Amygdala (tissue), 56 donors: Measurements from ENCODE around the gene TSKS.

Experiments used
- DNase-seq, 56 donors: peaks; one replicate each; lab custom pipeline; 2025; lab: John Stamatoyannopoulos, UW

The TSKS gene, protein sequence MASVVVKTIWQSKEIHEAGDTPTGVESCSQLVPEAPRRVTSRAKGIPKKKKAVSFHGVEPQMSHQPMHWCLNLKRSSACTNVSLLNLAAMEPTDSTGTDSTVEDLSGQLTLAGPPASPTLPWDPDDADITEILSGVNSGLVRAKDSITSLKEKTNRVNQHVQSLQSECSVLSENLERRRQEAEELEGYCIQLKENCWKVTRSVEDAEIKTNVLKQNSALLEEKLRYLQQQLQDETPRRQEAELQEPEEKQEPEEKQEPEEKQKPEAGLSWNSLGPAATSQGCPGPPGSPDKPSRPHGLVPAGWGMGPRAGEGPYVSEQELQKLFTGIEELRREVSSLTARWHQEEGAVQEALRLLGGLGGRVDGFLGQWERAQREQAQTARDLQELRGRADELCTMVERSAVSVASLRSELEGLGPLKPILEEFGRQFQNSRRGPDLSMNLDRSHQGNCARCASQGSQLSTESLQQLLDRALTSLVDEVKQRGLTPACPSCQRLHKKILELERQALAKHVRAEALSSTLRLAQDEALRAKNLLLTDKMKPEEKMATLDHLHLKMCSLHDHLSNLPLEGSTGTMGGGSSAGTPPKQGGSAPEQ

GRCh38 chr19:49763230-49763629, at the start of gene TSKS:
Gene TSKS, minus strand, starts transcription at chr19:49763306. Its CDS starts 59 bp downstream, at chr19:49763247.
- no peak for DNase-seq

DNA sequence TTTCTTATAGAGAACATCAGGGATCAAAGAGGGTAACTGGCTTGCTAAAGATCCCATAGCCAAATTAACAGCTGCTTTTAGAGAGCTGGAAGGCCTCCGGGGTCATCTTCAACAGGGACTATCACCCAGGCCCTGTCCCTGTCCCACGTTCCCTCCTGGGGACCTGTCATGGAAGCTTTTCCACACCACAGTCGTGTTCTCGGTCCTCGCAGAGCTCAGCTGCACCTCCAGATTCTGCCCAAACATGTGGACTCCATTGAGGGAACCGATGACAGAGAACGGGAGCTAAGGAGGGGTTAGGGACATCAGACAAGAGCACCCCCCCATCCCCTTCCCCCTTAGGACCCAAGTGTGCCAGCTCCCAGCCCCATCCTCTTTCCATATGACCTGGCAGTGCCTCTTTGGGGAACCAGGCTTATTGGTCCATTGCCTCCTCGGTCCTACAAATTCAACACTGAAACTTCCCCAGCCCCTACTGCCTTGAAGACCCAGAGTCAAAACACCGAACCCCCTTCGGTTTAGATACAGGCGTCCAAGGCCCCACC, 49.4 kb upstream of the TSKS start:
- DNase-seq, result no peak

DNA sequence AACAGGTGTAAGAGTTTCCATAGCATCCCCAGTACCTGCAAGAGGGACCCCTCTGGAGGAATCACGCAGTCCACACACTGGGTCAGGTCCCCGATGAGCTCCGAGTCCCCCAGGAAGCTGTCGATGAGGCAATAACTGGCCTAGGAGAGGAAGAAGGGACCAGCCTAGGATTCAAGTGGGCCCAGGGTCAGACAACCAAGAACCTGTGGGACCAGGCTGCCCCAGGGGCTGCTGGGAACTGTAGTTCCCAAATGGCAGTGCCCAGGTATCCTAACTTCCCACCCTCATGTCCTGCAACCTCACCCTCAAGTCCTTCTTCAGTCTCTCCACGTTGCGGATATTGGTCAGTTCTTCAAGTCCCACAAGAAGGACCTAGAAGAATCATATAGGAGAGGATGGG, 48.2 kb upstream of the TSKS start:
- no peak for DNase-seq

DNA sequence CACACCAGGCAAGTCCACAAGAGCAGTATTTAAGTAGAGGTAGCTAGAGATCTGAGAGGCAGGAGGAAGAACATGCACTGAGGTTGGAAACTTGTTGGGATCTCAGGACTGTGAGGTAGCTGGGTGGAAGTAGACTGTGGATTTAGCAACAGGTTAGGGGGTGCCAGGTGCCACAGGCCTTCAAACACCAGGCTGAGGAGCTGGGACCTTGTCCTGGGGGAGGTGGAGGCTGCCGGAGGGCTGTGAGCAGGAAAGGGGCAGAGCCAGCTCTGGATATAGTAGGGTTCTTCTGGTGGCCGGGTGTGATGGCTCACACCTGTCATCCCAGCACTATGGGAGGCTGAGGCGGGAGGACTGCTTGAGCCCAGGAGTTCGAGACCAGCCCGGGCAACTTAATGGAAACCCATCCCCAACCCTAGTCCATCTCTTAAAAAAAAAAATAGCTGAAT, 46.9 kb upstream of the TSKS start:
- DNase-seq, result peak in 1 of 56 donors; percentile 30

GRCh38 chr19:49809160-49809940, 46.2 kb upstream of the TSKS start:
- DNase-seq, result peak in 37 of 56 donors; percentile 12 to 68 (median 43)

DNA sequence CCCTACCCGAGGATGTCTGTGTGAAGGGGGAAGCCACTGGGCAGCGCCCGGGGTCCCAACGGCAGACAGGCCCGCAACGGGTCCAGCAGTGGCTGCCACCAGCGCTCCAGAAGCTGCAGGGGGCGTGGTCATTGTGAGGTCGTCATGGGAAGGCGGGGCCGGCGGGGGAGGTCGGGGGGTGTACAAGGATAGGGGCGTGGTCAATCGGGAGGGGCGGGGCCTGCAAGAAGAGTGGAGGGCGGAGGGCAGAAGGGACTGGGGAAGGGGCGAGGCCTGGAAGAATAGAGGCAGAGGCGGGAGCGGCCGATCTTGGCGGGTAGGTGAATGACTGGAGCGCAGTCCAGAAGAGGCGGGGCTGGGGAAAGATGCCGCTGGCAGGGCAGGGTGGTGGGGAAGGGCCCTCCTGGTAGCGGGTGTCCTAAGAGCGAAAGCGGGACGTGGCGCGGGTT, 45.6 kb upstream of the TSKS start:
- peak in 55 of 56 donors; percentile 26 to 95 (median 75) for DNase-seq

DNA sequence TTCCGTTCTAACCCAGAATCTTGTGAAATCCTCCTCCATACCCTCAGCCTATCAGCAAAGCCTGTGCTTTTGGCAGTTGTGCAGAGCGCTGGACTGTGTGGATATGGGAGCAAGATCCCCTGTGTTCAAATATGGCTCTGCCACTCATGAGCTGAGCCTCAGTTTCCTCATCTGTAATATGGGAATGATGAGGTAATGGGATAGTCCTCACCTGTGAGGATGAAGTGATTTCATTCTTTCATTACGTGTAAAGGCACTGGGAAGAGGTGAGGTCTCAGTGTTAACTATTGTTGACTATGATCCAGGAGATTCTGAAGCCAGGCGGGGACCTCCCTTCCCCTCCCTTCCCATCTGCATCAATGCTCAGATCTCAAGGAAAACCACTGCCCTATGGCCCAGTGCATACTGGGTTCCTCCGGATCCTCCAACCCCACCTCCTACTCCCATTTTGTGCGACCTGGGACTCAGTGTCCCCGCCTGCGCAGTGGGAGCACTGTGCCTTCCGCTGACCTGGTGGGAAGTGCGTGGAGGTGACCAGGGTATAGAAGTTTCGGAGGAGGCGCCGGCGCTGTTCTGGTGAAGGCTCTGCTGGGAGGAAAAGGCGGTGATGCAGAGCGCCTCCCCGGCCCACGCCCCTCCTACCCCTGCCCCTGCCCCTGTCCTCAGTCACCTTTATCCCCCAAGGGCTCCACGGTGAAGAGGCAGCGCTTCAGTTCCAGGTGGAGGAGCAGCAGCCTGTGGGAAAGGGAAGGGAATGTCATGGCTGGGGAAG, 45.0 kb upstream of the TSKS start:
- DNase-seq, result no peak

DNA sequence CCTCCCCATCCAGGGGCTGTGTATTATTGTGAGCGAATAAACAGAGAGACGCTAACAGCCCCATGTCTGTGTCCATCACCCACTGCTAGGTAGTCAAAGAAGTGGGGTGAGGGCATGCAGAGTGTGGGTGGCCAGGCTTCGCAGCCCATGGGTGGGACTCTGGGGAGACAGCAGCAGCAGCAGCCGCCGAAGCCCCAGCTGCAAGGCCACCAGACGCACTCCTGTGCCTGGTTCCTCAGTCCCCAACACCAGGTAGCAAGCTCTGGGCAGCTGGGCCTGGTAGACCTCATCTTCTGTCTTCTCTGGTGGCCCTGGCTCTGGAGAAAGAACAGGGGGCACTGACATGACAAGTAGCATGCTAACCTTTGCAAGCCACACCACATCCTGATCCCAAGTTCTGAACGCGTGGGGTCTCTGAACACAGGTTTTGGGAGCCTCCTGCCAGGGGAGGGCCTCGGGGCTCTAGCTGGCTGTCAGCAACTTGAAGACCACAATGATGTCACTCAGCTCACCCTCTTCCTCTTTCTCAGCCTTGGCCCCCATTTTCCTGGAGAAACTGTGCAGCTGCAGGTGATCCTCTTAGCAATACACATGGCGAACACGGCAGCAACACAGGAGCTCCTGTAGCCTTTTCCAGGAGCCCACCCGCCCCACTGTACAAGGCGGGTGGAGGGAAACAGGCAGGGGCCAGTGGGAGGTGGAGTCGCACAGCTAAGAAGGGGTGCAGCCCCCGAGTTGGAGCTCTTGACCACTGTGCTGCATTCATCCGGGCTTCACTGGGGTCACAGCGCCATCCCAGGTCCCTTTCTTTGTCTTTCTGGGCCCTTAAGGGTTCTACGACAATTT, 44.2 kb upstream of the TSKS start:
- DNase-seq, result no peak

GRCh38 chr19:49806620-49806959, 43.5 kb upstream of the TSKS start:
- DNase-seq, result no peak

DNA sequence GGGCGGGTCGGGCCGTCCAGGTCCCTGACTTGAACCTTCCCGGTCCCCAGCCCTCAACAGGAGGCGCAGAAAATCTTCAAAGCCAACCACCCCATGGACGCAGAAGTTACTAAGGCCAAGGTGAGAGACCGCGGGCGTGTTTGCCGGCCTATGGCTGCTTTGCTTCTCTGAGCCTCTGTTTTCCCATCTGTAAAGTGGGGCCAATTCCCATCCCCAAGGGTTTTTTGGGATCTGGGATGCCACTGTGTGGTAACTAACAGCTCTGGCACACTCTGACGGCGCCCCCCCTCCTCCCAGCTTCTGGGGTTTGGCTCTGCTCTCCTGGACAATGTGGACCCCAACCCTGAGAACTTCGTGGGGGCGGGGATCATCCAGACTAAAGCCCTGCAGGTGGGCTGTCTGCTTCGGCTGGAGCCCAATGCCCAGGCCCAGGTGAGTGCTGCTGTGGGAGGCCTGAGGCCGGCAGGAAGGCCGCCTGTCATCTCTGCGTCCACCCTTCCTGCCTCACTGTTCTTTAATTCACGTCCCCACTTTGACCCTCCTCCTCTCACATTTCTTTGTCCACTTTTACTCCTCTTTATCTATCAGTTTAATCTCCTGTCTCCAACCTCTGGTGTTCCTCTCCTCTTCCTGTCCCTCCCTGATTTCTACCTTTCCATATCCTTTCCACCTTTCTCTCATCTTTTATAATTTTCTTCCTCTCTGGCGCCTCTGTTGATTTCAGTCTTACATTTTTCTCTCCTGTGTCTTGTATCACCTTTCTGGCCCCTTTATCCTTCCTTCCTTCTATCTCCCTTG, 42.9 kb upstream of the TSKS start:
- DNase-seq, result no peak

GRCh38 chr19:49803529-49803856, 40.4 kb upstream of the TSKS start:
- no peak for DNase-seq

DNA sequence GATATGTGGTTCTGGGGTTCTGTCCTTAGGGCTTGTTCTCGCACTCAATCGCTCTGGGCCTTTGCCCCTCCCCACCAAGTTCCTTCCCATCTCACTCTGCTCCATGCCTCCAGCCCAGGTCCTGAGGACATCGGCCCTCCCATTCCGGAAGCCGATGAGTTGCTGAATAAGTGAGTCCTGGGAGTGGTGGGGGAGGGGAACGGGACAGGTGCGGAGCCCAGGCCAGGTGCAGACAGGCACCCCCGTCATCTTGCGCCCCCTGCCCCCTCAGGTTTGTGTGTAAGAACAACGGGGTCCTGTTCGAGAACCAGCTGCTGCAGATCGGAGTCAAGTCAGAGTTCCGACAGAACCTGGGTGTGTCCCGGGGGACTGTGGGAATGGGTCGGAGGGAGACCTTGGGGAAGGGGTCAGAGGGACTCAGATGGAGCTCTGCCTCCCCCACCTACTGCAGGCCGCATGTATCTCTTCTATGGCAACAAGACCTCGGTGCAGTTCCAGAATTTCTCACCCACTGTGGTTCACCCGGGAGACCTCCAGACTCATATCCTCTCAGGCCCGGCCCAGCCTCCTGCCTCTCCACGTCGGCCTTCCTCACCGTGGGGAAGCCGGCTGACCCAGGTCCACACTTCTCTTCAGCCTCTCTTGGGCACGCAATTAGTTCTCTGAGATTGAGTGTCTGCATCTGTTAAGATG, 39.9 kb upstream of the TSKS start:
- DNase-seq, result no peak

- peak; percentile 38 to 94 (median 83) for DNase-seq
Observed at GRCh38 chr19:49801966-49802661, 39.0 kb upstream of the TSKS start.

- no peak for DNase-seq
Observed at GRCh38 chr19:49801401-49801888, 38.3 kb upstream of the TSKS start.

DNA sequence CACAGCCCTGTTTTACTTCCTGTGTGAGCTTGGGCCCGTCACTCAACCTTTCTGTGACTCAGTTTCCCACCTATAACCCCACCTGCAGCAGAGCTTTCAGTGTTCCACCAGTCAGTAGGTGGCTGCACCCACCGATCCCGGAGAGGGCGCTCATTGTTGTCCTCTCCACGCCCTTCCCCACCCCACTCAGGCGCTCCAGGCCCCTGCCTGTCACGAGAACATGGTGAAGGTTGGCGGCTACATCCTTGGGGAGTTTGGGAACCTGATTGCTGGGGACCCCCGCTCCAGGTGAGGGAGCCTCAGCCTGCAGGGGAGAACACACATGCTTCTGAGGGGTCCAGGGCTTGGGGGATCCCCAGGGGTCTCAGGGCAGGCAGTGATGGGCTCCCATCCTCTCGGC, 37.7 kb upstream of the TSKS start:
- no peak for DNase-seq

GRCh38 chr19:49799798-49800376, 36.8 kb upstream of the TSKS start:
- DNase-seq, result no peak

DNA sequence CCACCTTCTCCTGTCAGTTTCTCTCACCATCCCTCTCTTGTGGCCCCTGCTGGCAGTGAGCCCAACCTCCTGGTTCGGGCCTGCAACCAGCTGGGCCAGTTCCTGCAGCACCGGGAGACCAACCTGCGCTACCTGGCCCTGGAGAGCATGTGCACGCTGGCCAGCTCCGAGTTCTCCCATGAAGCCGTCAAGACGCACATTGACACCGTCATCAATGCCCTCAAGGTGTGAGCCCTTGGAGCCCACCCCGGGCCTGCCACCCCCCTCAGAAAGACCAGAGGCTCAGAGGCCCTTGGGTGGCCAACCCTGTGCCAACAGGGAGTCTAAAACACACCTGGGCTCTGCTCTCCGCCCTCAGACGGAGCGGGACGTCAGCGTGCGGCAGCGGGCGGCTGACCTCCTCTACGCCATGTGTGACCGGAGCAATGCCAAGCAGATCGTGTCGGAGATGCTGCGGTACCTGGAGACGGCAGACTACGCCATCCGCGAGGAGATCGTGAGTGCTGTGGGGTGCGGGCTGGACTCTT, 36.2 kb upstream of the TSKS start:
- DNase-seq, result no peak
